Aorta (tissue), 5 donors: ENCODE data around the gene STYXL1. TPM values are rescaled to one million over a fixed set of nuclear protein-coding genes. Genes with fewer than 3 reads are reported as not detected.
A peak's percentile ranks its signal among the peaks of the same experiment; 100 is the strongest.
"Not testable (repeated sequence)": the region's sequence is repeated elsewhere in the genome, so short reads cannot be mapped to it uniquely, and the experiment has no call there.

ENCODE experiments used
- ATAC-seq: fragments of 200-7000 bp; cut with Tn5 transposase; one replicate; pipeline ENCODE4 v1.9.1; 2022; ENCODE audit warnings: moderate library complexity; ENCODE audit not compliant: low FRiP score
- DNase-seq, 2 donors: peaks; one replicate each; pipeline ENCODE4 v3.0.0-alpha.2; 2020
- H3K27ac ChIP-seq, 2 donors: one replicate each; pipeline ENCODE4 v1.5.1; 2013; ENCODE audit warnings: low read length in 2 of 2, mild to moderate bottlenecking in 2 of 2, moderate library complexity in 2 of 2, control low read depth in 1 of 2, inconsistent platforms in 1 of 2, low read depth in 1 of 2
- H3K27me3 ChIP-seq, 2 donors: one replicate each; pipeline ENCODE4 v1.6.1; 2013; ENCODE audit warnings: control low read depth in 1 of 2, low read length in 1 of 2, mild to moderate bottlenecking in 1 of 2, moderate library complexity in 1 of 2; ENCODE audit not compliant: insufficient read depth in 2 of 2, control insufficient read depth in 1 of 2
- H3K36me3 ChIP-seq, 2 donors: one replicate each; pipeline ENCODE4 v1.6.1; 2013; ENCODE audit warnings: control low read depth in 1 of 2, low read length in 1 of 2, mild to moderate bottlenecking in 1 of 2; ENCODE audit not compliant: insufficient read depth in 2 of 2, control insufficient read depth in 1 of 2
- H3K4me1 ChIP-seq, 2 donors: one replicate each; pipeline ENCODE4 v1.6.1; 2013; ENCODE audit warnings: low read length in 2 of 2, control low read depth in 1 of 2, mild to moderate bottlenecking in 1 of 2, moderate library complexity in 1 of 2; ENCODE audit not compliant: insufficient read depth in 2 of 2, control insufficient read depth in 1 of 2
- H3K4me3 ChIP-seq, 2 donors: one replicate each; pipeline ENCODE4 v1.5.1; 2013; ENCODE audit warnings: low read length in 2 of 2, control low read depth in 1 of 2, mild to moderate bottlenecking in 1 of 2
- H3K9me3 ChIP-seq: one replicate; pipeline ENCODE4 v1.6.1; 2013; ENCODE audit warnings: mild to moderate bottlenecking, low read length; ENCODE audit not compliant: control insufficient read depth
- WGBS, 2 donors: extraction: QIAGEN DNeasy Blood & Tissue Kit; methylation state at CpG; one replicate each; pipeline ENCODE4 v1.1.7; 2013; 5-methylcytosine and 5-hydroxymethylcytosine counted together
- intact Hi-C, 2 donors: fragments of 100-400 bp; cut with DNase I; formaldehyde crosslinking; loops; one replicate each; pipeline versions ENCODE4 v1.14.2 to v1.15.0; 2022
- polyA plus RNA-seq, 2 donors: library from polyadenylated mRNA; stranded (reverse); fragments of 200-250 nt; gene quantifications; one replicate each; pipeline ENCODE4 v1.2.3, GENCODE V29; 2013
- total RNA-seq, 2 donors: library from RNA; stranded (reverse); fragmentation: NEBNext Ultra II Directional; extraction: Animal tissue kit (Norgen Biotek cat#: 25700); gene quantifications; one replicate each; pipeline ENCODE4 v1.2.1, GENCODE V29; 2021
- donor health status: healthy with polysubstance abuse.
- donor health status: Bipolar disorder and iron deficiency.
- donor health status: DM: no; HTN: no; CAD: no.
- donor health status: DM: no; HTN: no; CAD: no.
- donor health status: DM: yes; HTN: yes; CAD: no.

Gene STYXL1
- total and polyA plus RNA-seq, 4 donors, result 6.1 to 18.7 (median 16.5) TPM

GRCh38 chr7:76060842-76061241 is 13.0 kb upstream of the STYXL1 start:
- ATAC-seq (no peak), DNase-seq (peak in 1 of 2 donors; percentile 74)
- Histone ChIP-seq H3K9me3 (no peaks in the 10 kb centered on the region), H3K27ac (no peak overlapping the region), H3K4me3 (no peak overlapping the region), H3K36me3 (peaks cover 9 to 12% of the 10 kb centered on the region in 2 donors), H3K27me3 (no peaks in the 10 kb centered on the region), H3K4me1 (no peaks in the 10 kb centered on the region)
- WGBS, 2 donors, result 20 to 22% methylated on average over 6 of the region's 6 CpGs
- intact Hi-C loops, result no loop called here

- DNase-seq, intact Hi-C loops, H3K9me3 ChIP-seq, H3K4me3 ChIP-seq, H3K4me1 ChIP-seq, H3K27me3 ChIP-seq, H3K27ac ChIP-seq, H3K36me3 ChIP-seq, ATAC-seq: not testable (repeated sequence)
- 92 to 94% methylated on average over 7 of the region's 7 CpGs for WGBS, 2 donors
These were observed 10.9 kb upstream of the STYXL1 start for GRCh38 chr7:76058745-76059144.

GRCh38 chr7:76057813-76058145 is 10.0 kb upstream of the STYXL1 start:
- DNase-seq (no peak), ATAC-seq (no peak)
- H3K4me1 ChIP-seq, result no peaks in the 10 kb centered on the region
- no peaks in the 10 kb centered on the region for H3K27me3 ChIP-seq
- intact Hi-C loops, result no loop called here
- WGBS, 2 donors, result 87% methylated on average over 11 of the region's 11 CpGs
- H3K27ac ChIP-seq, result no peak overlapping the region
- H3K9me3 ChIP-seq, result no peaks in the 10 kb centered on the region
- peaks cover 0 to 3% of the 10 kb centered on the region in 2 donors for H3K36me3 ChIP-seq
- no peak overlapping the region for H3K4me3 ChIP-seq

- 84 to 85% methylated on average over 18 of the region's 18 CpGs for WGBS, 2 donors
- peaks cover 0 to 3% of the 10 kb centered on the region in 2 donors for H3K36me3 ChIP-seq
- intact Hi-C loops, result no loop called here
- ATAC-seq (no peak), DNase-seq (no peak)
- H3K9me3 ChIP-seq, result no peaks in the 10 kb centered on the region
- no peak overlapping the region for H3K27ac ChIP-seq
- H3K4me3 ChIP-seq, result no peak overlapping the region
- H3K27me3 ChIP-seq, result no peaks in the 10 kb centered on the region
- H3K4me1 ChIP-seq, result no peaks in the 10 kb centered on the region
These were observed 9.5 kb upstream of the STYXL1 start for GRCh38 chr7:76057103-76057812.

GRCh38 chr7:76056241-76056640 is 8.4 kb upstream of the STYXL1 start:
- Histone ChIP-seq H3K27me3 (no peaks in the 10 kb centered on the region), H3K9me3 (no peaks in the 10 kb centered on the region), H3K4me1 (no peaks in the 10 kb centered on the region), H3K36me3 (peaks cover 0 to 3% of the 10 kb centered on the region in 2 donors), H3K27ac (no peak overlapping the region), H3K4me3 (no peak overlapping the region)
- intact Hi-C loops, result no loop called here
- DNase-seq (no peak), ATAC-seq (no peak)
- 80 to 83% methylated on average over 7 of the region's 7 CpGs for WGBS, 2 donors

- no peak for ATAC-seq
- Histone ChIP-seq H3K9me3 (no peaks in the 10 kb centered on the region), H3K27ac (no peak overlapping the region), H3K4me3 (no peak overlapping the region), H3K27me3 (no peaks in the 10 kb centered on the region), H3K4me1 (peaks cover 0 to under 1% of the 10 kb centered on the region in 2 donors), H3K36me3 (peaks cover 0 to 2% of the 10 kb centered on the region in 2 donors)
- intact Hi-C loops, result no loop called here
- 84 to 87% methylated on average over 18 of the region's 18 CpGs for WGBS, 2 donors
- peak in 1 of 2 donors; percentile 22 for DNase-seq
These were observed 6.6 kb upstream of the STYXL1 start for GRCh38 chr7:76054123-76055120.

GRCh38 chr7:76053461-76053860 is 5.7 kb upstream of the STYXL1 start:
- H3K4me3 ChIP-seq, result no peak overlapping the region
- H3K4me1 ChIP-seq, result peaks cover 0 to 6% of the 10 kb centered on the region in 2 donors
- H3K36me3 ChIP-seq, result no peaks in the 10 kb centered on the region
- H3K27me3 ChIP-seq, result no peaks in the 10 kb centered on the region
- 79 to 85% methylated on average over 6 of the region's 6 CpGs for WGBS, 2 donors
- DNase-seq (peak in 1 of 2 donors; percentile 14), ATAC-seq (no peak)
- H3K9me3 ChIP-seq, result no peaks in the 10 kb centered on the region
- H3K27ac ChIP-seq, result no peak overlapping the region
- intact Hi-C loops, result no loop called here

GRCh38 chr7:76052681-76053080 is 4.9 kb upstream of the STYXL1 start:
- H3K27me3 ChIP-seq, H3K9me3 ChIP-seq, intact Hi-C loops, H3K27ac ChIP-seq, H3K36me3 ChIP-seq, H3K4me1 ChIP-seq, H3K4me3 ChIP-seq, ATAC-seq: not testable (repeated sequence)
- peak in 1 of 2 donors; percentile 17 for DNase-seq
- WGBS, 2 donors, result 93 to 94% methylated on average over 8 of the region's 8 CpGs
